NCI-H146 (cell line): ENCODE results near the gene C1orf198.

Experiments
- DNase-seq: peaks from one replicate; lab custom pipeline; 2025; lab: John Stamatoyannopoulos, UW

Gene C1orf198

DNA sequence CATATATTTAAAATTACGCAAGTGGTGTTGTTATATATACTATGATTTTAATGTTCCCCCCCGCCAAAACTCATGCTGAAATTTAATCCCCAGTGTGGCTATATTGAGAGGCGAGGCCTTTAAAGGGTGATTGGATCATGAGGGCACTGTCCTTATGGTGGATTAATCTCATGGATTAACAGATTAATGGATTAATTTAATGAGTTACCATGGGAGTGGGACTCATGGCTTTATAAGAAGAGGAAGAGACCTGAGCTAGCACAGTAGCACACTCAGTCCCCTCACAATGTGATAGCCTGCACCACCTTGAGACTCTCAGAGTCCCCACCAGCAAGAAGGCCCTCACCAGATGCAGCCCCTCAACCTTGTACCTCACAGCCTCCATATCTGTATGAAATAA is 34.8 kb downstream of the C1orf198 start:
- no peak for DNase-seq

GRCh38 chr1:230832476-230832875 is 35.8 kb downstream of the C1orf198 start:
- DNase-seq: no peak

DNA sequence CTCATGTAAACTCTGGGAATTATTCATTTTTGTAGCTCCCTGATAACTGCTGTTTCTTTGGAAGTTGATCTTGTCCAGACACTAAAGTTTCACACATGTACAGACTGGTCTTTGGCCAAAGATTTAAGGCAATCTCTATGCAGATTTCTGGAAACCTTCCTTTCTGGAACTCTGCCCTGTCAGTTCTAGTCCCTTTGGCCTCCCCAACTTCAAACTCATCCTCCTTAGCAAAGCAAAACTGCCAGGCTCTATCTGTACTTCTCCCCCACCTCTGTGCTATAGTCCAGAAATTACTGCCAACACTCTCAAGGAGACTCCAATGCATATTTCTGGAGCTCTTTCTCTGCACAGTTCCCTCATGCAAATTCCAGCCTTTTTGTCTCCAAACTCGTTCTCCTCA is 36.5 kb downstream of the C1orf198 start:
- DNase-seq: no peak

DNA sequence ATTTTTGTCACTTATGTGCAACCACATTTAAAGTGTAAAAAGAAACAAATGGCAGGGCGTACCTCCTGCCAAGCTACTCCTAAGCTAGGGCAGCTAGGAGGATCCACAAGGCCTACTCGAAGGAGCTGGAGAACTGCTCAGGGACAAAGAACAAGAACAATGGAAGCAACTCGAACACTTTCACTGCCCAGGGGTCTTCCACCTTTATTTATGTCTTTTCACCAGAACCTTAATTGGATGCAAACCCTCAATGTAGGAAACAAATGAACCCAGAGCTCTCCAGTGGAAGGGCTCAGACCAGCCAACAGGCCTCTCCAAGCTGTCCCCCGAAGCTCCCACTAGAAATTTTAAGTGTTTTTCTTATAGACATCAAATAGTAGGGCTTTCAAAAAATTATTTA is 39.9 kb downstream of the C1orf198 start:
- no peak for DNase-seq

GRCh38 chr1:230827801-230828200 is 40.5 kb downstream of the C1orf198 start:
- DNase-seq: no peak

DNA sequence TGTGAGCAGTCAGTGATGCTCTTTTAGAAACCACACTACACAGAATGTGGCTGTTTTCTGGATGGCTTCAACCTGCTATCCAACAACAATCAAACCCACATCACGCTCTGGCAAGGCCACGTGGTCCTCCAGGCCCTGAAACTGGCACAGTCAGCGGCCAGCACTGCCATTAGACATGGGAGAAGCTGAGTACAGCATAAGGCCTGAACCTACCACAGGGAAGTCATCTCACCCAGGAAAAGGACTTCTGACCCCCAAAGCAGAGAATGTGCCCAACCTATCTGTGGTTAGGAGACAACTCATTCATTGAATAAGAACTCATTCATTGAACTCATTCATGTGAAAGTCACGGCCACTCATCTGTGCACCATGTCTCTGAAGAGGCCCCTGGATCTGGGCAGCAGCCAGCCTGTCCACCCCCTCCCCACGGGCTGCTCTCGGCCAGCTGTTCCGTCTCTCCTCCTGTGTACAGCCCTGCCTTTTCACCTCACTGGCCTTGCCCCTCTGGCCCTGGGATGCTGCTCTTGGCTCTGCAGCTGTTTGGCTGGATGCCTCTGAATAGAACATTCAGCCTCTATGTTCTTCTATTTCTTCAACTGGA is 41.1 kb downstream of the C1orf198 start:
- DNase-seq: no peak

- DNase-seq: no peak
Measured at GRCh38 chr1:230826166-230826875, 42.0 kb downstream of the C1orf198 start.

DNA sequence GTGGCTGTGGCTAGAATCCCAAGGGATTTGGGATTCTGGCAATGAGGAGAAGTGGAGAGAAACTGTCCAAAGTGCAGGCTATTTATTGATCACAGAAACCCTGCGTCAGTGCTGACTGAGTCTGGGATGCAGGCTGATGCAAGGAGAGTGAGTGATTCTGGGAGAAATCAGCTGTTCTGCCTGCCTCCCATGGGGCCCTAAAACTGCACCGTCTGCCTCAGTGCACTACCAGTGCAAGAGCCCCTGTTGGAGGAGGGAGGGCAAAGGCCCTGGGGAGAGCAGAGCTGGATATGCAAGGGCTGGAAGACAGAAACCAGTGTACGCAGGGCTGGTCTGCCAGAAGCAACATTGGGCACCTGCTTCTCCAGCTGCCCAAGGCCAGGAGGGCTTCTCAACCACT is 42.6 kb downstream of the C1orf198 start:
- DNase-seq: no peak

GRCh38 chr1:230824919-230825721 is 43.2 kb downstream of the C1orf198 start:
- no peak for DNase-seq

GRCh38 chr1:230824551-230824918 is 43.8 kb downstream of the C1orf198 start:
- DNase-seq: no peak

DNA sequence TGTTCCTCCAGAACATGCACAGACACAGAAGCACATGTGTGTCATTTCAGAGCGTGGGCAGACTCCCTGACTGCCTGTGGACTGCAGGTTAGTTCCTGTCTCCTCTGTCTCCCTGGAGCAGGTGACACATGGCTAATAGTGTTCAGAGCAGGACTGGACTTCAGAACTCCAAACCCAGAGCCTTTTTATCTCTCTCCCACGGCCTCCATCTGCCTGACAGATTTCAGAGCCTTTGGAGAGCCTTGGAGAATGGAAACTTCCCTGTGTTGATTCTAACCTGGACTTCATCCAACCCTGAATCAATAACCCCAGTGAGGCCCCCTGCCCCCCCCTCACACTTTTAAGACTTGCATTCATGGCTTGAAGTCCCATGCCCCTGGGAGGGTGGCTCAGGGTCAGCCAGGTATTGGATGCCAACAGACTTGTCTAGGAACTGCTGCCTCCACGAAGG is 44.4 kb downstream of the C1orf198 start:
- no peak for DNase-seq

- no peak for DNase-seq
Measured at GRCh38 chr1:230823426-230823825, 44.9 kb downstream of the C1orf198 start.

DNA sequence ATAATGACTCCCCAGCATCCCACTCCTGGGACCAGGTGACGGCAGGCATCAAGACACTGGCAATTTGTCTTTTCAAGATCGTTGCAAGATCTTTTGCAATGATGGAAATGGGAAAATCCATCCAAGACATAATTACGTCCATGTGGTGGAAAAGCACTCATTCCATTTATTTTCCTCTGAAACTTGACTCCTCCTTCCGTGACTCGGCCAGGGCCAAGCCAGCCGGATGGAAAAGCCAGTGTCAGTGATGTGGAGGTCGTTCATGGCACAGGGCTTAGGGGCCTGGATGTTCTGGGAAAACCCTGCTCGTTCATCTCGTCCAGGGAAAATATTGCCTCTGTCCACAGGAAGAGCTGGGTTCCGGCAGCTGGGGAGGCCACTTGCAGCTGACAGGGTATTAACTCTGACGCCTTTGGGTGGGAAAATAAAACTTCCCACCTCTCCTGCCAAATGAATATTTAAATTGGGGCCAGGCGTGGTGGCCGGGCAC is 46.2 kb downstream of the C1orf198 start:
- no peak for DNase-seq

DNA sequence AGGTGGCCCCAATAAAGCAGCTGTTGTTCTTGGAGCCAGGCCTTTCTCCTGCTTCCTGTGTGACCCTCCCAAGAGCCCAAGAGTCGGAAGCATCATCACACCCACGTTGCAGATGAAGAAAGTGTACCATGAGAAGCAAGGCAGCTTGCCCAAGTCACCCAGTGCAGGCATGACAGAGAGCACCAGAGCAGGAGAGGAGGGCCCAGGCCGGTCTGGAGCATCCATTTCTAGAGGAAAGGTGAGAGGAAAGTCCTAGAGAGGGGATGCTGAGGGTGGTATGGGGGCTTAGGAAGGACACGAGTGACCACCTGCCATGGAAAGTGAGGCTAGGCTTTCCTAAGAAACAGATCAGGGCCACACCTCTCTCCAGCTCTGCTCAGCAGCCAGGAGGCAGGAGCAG is 47.0 kb downstream of the C1orf198 start:
- DNase-seq: no peak

DNA sequence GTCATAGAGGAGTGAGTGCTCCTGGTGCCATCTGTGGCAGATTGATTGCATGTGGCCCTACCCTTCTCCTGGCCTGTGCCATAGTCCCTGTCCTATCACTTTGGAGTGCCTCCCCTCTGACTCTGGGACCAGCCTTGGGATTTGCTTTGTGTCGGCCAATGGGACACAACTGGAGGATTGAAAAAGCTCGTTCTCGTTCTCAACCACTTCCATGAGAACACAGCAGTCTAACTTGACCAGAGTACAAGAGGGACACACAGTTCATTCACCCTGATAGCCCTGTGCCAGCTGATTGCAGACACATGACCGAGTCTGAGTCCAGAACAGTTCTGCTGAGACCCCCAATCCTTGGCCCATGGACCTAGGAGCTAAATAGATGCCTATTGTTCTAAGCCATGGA is 47.8 kb downstream of the C1orf198 start:
- no peak for DNase-seq

DNA sequence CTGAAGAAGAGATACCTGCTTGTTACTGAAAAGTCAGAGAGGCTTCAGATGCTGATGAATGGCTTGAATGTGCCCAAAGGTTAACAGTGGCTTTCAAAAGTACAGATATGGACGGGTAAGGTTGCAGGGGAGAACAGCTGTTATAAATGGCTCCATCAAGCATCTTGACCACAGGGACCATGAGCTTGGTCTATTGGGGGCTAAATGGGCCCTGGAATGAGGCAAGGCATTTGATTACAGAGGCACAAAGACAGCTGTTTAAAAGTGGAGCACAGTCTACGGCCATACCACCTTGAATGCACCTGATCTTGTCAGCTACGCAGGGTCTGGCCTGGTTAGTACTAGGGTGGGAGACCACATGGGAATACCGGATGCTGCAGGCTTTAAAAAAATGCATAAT is 48.3 kb downstream of the C1orf198 start:
- no peak for DNase-seq

- DNase-seq: no peak
Measured at GRCh38 chr1:230818901-230819300, 49.4 kb downstream of the C1orf198 start.

DNA sequence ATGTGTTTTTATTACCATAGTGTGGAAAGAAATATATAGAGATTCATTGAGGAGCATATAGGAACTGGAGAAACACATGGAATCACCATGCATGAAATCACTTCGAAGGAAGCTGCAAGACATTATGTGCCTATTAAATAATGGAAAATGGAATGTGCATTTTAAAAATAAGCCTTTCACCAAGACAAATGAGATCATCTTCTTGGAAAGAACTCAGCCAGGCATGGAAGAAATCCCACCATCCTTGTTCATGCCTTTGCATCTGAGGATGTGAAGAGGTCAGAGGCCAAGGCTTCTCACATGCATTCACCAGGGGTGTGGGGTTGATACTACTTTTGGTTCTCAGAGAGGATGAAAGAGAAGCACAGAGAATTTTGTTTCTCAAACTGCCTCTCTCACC is 50.0 kb downstream of the C1orf198 start:
- DNase-seq: no peak

DNA sequence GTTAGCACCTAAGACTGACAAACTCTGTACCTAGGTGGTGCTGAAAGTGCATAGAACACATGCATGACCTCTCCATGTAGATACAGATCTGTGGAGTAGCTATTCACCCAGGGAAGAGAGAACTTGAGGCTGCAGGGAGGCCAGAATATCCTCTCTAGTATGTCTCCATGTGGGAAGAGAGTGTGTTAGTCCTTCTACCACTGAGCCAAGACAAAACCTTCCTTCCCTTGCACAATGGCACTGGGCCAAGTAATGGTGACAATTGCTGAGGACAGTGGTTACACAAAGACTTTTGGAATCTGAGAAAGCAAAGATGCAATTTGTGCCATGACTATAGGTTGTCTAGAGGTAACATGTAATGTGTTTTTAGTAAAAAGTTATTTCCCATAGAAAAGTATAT is 52.3 kb downstream of the C1orf198 start:
- DNase-seq: no peak

DNA sequence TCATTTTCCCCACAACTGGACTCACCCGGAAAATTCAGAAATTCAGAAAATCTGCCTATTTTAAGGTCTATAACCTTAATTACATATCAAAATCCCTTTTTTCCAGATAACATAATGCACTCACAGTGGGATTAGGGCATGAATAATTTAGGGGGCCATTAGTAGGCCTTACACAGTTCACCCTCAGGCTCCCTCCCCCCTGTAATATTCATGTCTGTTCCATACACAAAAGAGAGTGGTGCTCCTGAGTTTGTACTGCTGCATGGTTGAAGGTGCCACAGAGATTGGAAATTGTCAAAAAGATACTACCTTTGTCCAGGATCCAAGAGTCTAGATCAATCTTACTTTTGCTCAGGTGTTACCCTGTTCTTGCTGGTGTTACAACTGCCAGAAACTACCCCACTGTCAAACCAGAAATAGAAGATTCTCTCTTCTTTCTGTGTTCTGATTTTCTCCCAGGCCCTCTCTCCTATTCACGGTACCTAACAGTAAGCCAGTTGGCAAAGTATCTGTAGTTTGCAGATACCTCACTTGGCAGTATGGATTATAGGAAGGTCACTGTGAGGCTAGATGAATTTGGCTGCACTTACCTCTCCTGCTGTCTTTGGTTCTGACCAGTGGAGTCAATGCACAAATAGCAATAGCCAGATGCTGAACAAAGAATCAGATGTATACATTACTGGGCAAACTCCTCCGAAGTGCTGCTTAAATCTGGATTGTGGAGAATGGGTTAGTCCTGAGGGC is 53.2 kb downstream of the C1orf198 start:
- DNase-seq: no peak

- DNase-seq: no peak
Measured at GRCh38 chr1:230812568-230812967, 55.8 kb downstream of the C1orf198 start.

GRCh38 chr1:230809256-230809990 is 58.9 kb downstream of the C1orf198 start:
- DNase-seq: no peak
